Activated CD8-positive, alpha-beta memory T cell treated with anti-CD3 and anti-CD28 coated beads for 1 hour (primary cell): ENCODE data around the gene CCDC88A.
"Not testable (repeated sequence)": the region's sequence is repeated elsewhere in the genome, so short reads cannot be mapped to it uniquely, and the experiment has no call there.

Experiments
- DNase-seq, 2 donors: peaks; one replicate each; pipeline ENCODE4 v3.0.0-alpha.2; 2020; ENCODE audit warnings: low read depth in 1 of 2; ENCODE audit errors: extremely low read depth in 1 of 2

Gene CCDC88A

DNA sequence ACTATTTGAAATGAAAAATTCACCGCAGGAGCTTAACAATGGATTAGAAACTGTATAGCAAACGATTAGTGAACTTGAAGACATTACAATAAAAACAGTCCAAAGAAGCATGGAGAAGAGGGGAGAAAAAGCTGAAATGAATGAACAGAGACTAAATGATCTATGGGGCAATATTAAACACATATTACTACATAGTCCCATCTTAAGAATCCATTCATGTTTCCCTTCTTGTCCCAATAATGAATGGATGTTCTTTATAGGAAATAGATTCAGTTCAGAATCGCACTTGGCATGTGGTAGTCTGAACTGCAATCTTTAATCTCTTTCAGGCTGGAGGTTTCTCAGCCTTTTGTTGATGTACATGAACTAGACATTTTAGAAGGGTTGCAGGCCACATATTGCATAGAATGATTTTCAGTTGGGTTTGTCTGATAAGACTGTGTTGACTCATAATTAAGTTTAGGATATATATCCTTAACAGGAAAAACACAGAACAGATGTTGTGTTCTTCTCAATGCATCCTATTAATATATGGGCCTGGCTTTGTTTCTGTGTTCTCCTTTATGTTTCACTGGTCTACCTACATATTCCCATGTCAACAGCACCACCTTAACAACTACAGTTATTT is 27.9 kb downstream of the CCDC88A start:
- DNase-seq, result no peak

DNA sequence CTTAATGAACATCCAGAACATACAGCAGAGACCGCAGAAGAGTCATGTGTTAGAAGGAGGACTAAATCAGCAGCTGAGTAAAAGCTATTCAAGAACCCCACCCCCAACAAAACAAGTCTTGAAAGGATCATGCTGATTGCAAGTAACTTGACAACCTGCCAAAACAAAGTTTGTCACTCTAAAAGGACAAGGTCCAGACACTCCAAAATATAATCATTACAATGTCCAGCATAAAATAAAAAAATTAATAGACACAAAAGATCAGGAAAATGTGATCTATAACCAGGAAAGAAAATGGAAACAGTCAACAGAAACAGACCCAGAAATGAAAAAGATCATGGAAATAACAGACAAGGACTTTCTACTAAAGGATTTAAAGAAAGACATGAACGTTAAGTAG is 28.5 kb downstream of the CCDC88A start:
- DNase-seq, result no peak

DNA sequence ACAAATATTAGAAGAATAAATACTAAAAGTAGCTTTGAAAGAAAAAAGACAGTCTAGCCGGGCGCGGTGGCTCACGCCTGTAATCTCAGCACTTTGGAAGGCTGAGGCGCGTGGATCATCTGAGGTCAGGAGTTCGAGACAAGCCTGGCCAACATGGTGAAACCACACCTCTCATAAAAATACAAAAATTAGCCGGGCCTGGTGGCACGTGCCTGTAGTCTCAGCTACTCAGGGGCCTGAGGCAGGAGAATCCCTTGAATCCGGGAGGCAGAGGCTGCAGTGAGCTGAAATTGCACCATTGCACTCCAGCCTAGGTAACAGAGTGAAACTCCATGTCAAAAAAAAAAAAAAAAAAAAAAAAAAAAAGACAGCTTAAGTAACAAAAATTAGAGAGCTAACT is 34.1 kb downstream of the CCDC88A start:
- not testable (repeated sequence) for DNase-seq

DNA sequence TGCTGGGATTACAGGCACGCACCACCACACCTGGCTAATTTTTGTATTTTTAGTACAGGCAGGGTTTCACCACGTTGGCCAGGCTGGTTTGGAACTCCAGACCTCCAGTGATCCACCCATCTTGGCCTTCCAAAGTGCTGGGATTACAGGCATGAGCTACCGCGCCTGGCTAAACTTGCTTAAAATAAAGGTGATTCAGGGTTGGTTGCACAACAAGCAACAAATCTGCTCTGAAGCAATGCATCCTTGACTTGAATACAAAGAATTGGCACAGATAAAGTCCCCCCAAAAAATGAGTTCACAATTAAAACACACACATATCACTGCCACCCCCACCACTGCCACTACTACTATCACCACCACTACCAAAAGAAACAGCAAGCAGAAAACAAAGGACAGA is 34.9 kb downstream of the CCDC88A start:
- no peak for DNase-seq

DNA sequence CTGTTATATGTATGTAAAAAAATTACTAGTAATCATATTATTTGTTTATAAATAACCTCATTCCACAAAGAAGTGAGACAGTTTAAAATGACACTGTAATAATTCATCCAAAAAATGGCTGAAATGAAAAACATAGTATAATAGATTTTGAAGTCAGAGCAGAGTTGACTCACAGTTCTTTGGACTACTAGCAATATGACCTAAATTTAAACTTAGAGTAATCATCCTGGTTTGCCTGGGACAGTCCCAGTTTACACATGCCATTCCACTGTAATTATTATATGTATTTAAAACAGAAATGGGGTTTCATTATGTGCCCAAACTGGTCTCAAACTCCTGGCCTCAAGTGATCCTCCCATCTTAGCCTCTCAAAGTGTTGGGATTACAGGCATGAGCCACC is 48.3 kb downstream of the CCDC88A start:
- DNase-seq, result no peak

DNA sequence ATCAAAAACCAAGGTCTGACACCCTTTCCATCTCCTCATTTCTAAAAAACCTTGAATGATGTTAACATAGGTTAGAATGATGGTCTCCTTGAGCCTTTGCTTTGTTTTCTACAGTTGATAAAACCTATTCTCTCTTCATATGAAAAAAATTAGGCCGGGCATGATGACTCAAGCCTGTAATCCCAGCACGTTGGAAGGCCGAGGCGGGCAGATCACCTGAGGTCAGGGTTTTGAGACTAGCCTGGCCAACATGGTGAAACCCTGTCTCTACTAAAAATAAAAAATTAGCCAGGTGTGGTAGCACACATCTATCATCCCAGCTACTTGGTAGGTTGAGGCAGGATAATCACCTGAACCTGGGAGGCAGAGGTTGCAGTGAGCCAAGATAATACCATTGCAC is 49.4 kb downstream of the CCDC88A start:
- DNase-seq, result no peak

DNA sequence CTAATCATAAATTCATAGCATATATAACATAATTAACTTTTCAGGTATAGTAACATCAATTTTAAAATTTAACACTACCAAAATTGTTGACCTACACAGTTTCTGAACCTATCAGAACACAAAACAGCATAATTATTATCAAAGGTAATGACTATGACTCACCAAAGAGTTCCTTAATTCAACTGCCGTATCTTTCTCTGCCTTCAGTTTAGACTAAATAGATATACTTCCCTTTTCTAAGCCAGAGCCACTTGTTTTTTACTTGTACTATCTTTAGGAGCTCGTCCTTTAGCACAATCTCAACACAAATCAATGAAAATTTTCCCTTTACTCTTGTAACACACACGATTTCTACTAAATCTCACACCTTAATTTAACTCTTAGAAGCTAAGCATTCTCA is 54.4 kb downstream of the CCDC88A start:
- no peak for DNase-seq

DNA sequence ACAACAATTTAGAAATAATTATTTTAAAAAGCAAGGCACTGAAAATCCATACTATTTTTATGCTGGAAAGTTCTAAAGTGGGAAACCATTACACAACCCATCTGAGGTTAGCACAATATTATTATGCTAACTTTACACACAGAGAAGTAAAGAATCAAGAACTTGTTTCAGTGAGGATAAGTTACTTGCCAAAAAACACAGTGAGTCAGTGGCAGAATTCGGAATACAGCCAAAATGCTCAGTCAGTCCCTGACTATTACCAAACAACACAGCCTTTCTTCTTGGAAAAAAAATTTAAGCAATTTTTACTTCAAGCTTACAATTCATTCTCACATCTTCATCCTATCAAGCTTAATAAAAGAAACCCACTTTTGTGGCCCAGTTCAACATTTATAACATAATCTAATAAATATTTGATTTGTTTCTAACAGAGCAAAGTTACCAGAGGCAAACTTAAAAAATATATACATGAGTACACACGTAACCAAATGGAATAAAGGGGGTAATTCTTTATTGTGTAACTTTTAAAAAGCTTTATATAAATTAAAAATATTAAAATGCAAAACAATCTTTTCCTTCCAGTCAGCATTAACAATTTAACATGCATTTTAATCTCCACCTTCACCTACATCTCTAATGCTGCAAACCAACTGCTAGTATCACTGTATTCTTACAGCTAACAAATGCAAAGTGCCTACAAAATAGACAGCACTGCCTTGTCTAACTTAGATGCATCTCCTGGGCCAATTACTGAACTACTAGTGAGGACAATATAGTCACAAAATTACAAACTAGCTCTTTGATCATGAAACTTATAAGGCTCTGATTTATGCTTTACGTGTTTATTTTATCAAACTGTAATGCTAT is 55.2 kb downstream of the CCDC88A start:
- no peak for DNase-seq

DNA sequence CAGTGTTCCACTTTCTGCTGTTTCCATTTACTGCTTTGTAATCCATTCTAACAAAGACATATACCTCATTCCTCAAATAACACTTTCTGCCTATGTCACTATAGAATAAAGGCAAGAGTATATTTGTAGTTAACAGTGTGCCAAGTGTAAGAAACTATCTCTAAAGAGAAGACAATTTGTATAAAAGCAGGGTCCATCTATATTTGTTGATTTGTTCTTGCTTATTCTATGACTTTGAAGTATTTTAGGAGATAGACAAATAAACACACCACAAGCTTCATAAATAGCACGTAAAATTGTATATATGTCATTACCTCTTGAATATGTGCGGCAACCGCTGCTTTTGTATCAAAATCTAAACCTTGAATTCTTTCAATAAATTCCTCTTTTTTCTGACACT is 56.0 kb downstream of the CCDC88A start:
- no peak for DNase-seq

DNA sequence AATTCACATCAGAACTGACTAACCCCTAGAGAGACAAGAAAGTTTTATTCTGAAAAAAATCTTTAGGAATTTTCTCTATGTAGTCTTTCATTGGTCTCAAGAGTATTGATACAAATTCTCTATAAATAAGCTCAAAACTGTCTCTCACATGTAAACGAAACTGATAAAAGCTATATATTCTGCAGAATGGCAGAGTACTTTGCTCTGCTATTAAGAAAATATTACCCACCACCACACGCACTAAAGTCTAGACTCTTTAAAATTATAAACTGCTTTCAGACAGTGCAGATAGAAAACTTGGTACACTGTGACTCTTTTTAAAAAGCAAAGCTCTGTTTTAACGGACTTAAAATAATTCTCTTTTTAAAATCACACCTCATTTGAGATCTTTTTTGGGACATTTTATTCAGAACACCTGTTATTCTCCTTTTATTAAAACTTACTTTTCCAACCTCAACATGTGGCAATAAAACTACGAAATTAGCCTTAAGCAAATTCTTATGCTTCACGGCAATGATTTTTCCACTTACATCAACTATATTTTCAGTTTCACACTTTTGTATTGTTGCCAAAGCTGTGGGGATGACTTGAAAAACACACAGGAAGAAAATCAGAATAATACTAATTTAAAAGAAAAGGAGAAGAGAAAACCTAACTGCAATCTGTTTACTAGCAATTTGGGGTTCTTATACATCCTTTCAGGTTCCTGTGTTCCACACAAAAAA is 58.0 kb downstream of the CCDC88A start:
- DNase-seq, result no peak

DNA sequence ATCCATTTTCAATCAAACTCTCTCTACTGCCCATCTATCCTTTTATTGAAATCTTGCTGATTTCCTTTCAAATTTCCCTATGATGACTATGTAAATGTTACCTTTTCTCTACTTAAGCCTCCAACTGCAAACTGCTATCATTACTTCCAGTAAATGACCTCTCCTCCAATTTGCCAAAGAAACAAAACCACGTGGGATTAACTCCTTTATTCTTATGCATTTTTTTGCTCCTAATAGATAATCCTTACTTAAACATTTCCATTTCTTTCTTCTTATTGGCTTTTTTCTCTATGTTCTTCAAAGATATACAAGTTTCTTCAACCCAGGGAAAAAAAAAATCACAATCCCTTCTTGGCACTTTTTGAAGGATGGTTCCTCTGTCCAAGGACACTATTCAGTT is 61.2 kb downstream of the CCDC88A start:
- no peak for DNase-seq

DNA sequence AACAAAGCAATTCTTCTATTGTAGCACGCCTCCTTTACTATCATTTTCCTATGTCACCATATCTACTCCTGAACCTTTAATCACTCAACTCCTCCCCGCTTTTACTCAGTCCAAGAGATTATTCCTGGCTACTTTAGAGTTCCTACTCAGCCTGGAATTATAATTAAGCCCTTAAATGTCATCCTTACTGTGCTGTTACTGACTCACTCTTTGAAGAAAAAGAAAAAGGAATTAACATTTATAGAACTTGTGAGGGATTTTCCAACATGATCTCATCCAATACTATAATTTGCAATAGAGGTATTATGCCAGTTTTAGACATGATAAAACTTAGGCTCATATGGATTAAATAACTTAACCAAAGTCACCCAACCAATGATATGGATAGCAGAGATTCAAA is 61.7 kb downstream of the CCDC88A start:
- no peak for DNase-seq

DNA sequence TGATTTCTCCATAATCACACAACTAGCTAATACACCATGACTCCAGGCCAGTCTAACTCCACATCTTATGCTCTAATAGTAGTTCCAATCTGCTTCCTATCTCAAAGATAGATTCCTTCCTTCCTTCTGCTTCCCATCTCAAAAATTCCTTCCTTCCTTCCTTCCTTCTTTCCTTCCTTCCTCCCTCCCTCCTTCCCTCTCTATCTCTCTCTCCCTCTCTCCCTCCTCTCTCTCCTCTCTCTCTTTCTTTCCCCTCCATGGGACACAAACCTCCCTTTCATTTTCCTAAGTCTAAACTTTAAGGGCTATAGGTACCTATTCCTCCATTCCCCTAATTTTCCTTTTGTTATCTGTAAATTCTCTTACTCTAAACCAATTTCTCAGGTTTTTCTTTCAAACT is 62.5 kb downstream of the CCDC88A start:
- no peak for DNase-seq

DNA sequence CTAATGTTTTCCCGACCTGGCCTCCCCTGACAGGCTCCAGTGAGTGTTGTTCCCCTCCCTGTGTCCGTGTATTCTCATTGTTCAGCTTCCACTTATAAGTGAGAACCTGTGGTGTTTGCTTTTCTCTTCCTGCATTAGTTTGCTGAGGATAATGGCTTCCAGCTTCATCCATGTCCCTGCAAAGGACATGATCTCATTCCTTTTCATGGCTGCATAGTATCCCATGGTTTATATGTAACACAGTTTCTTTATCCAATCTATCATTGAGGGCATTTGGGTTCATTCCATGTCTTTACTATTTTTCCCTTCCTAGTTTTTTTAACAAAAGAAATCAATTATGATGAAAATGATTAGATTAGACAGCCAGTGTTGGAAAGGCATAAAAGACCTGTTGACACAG is 63.5 kb downstream of the CCDC88A start:
- DNase-seq, result not testable (repeated sequence)

DNA sequence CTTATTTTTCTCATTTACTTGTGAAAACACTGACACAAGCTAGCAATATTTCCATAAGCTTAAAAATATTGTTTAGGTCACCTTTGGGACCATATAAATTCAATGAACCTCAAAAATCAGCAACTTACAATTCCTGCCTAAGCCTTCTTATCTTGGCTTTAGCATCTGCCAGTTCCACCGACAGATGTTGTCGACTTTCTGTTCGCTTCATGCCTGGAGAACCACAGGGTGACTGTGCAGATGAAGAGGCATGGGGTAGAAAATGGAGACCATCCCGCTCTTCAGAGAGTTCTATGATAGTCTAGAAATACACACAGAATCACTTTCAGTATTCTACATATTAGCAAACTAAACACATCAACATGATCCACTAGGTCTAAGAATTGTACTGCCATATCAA is 64.2 kb downstream of the CCDC88A start:
- no peak for DNase-seq

DNA sequence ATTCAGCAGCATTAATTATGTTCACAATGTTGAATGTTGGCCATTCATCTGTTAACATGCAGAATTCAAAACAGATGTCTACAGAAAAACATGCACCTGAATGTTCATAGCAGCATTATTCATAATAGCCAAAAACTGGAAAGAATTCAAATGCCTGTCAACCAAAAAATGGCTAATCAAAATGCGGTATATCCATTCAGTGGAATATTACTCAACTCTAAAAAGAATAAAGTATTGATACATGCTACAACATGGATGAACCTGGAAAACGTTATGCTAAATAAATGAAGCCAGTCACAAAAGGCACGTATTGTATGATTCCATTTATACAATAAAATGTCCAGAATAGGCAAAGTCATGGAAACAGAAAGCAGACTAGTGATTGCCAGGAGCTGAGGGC is 68.0 kb downstream of the CCDC88A start:
- no peak for DNase-seq

DNA sequence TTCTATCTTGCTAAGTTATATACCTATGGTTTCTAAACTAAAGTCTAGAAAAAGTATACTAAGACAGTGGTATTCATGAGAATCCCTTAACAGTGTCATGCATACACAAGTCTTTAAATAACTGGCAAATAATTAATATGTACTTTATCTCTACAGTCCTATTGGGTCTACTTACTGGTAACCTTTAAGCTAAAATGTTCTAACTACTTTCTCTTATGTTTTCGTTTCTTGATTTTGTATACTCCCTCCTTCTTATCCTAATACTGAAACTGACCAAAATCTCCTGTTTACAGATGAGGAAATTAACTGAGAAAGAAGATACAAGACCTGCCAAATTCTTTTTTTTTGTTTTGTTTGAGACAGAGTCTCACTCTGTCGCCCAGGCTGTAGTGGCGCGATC is 74.6 kb downstream of the CCDC88A start:
- no peak for DNase-seq

DNA sequence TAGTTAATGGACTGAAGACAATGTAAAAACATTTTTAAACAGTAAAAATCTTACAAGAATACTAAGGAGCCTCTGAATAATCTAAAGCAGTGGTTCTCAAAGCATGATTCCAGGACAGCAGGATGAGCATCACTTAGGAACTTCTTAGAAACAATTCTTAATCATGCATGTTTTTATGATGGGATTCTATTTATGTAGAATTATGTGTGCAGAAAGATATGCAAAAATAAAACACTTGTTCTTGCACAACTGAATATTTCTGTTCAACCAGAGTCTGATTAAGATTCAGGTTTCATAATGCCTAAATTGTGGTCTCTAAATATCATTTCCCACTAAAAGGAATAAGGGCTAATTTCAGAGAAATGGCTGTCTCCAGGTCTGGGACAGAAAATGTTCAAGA is 81.4 kb downstream of the CCDC88A start:
- DNase-seq, result no peak

DNA sequence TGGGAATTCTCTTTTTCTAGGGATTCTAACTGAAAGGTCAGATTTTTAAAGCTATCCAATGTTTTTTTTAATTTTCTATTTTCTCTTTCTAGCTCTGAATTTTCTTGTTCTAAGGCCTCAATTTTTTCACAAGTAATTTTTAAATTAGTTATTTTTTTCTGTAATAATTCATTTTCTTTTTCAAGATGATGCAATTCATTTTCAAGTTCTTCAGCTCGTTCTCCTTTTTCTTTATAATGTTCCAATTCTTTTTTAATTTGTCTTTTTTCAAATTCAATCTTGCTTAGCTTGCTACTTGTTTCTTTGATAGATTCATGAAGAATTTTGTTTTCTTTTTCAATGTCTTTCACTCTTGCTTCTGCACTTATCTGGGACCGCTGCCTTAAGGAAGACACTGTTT is 84.9 kb downstream of the CCDC88A start:
- DNase-seq, result no peak

DNA sequence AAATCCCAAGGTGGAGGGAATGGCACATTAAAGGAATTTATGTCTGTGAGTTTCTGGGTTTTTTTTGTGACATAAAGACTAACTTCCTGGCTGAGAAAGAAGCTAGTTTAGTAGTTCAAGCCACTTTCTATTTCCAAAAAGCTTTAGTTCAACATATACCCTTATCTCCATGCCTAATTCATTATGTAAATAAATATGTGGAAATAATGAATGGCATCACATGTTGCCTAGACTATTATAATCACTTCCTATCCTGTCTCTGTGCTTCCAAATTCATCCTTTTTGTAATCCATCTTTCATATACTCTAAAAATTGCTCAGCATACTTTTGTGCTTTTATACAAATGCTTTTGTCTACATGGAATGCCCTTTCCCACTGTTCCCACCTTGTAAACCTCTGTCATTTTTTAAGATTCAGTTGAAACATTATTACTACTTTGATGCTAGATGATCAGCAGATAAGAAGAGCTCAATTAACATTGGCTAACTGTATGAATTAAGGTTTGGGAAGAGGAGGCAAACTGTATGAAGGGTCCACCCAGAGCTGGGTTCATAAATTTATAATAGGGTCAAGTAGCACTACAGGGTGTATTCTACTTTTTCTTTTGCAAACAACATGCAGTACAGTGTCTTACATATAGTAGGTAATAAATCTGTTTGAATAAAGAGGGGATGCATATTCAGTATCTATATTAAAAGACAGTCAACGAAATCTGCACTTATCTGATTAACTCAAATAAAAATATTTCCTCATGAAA is 88.9 kb downstream of the CCDC88A start:
- no peak for DNase-seq
